HepG2 (cell line): ENCODE measurements around the gene ACYP2. TPM values are rescaled to one million over a fixed set of nuclear protein-coding genes. Genes with fewer than 3 reads are reported as not detected.

Experiments used
- ATAC-seq: fragments of 200-7000 bp; cut with Tn5 transposase; 3 replicates; pipeline ENCODE4 v1.9.1; 2020; ENCODE audit warnings: mild to moderate bottlenecking, moderate library complexity
- BruUV-seq: library from RNA; stranded (reverse); fragments of 400-500 nt; replicated peaks from 2 replicates; lab custom pipeline; 2021; lab: Mats Ljungman, UMichigan
- CTCF ChIA-PET: fragments of 300-600 bp; formaldehyde crosslinking; extraction: SDS; loops from one replicate; lab custom pipeline; 2021; ENCODE audit warnings: low total read pairs, inconsistent platforms, low intra/inter-chr PET ratio; lab: Yijun Ruan, JAX
- POLR2A ChIA-PET: fragments of 350-600 bp; sonication (Branson Sonifier 250); formaldehyde crosslinking; loops from one replicate; lab custom pipeline; 2020; ENCODE audit warnings: antibody characterized with exemption, inconsistent platforms; lab: Yijun Ruan, JAX
- DNase-seq: peaks from one replicate; pipeline ENCODE4 v3.0.0-alpha.2; 2015; ENCODE audit warnings: low spot score
- FAIRE-seq: peaks from 3 replicates; lab custom pipeline; 2011; peaks lifted over from hg19 to GRCh38; lab: Jason Lieb, UNC
- H2AFZ ChIP-seq: one replicate; pipeline ENCODE4 v1.6.1; 2011; ENCODE audit warnings: low read length, inconsistent platforms
- H3K27ac ChIP-seq: fragments of 300-600 bp; 3 replicates; pipeline ENCODE4 v1.8.0; 2011; ENCODE audit warnings: mixed run types, mild to moderate bottlenecking, mixed read lengths, low read length, inconsistent platforms; ENCODE audit not compliant: insufficient read depth; ENCODE audit errors: extremely low read length
- H3K27me3 ChIP-seq, 2 experiments: fragments of 200-600 bp in 1 of 2; 2 replicates in 1 of 2; 3 replicates in 1 of 2; pipeline versions ENCODE4 v1.6.0 to v1.8.0; 2011; ENCODE audit warnings: low read length in 2 of 2, mild to moderate bottlenecking in 2 of 2, moderate library complexity in 2 of 2, inconsistent platforms in 1 of 2; ENCODE audit not compliant: insufficient read depth in 2 of 2, control insufficient read depth in 1 of 2
- H3K36me3 ChIP-seq, 2 experiments: fragments of 200-600 bp in 1 of 2; replicated peaks in 1 of 2; 2 replicates in 1 of 2; 3 replicates in 1 of 2; pipeline versions ENCODE4 v1.5.1 to v1.8.0; 2011; ENCODE audit warnings: low read length in 2 of 2, inconsistent platforms in 1 of 2; ENCODE audit not compliant: insufficient read depth in 2 of 2, control insufficient read depth in 1 of 2
- H3K4me1 ChIP-seq: 2 replicates; pipeline ENCODE4 v1.5.1; 2012; ENCODE audit warnings: low read length, inconsistent platforms; ENCODE audit not compliant: insufficient read depth
- H3K4me2 ChIP-seq: 2 replicates; pipeline ENCODE4 v1.6.0; 2011; ENCODE audit warnings: low read depth, low read length, inconsistent platforms
- H3K4me3 ChIP-seq, 3 experiments: fragments of 200-600 bp in 1 of 3; sonication (generic), shearing (Covaris generic) in 1 of 3; replicated peaks in 1 of 3; 2 replicates each; pipeline ENCODE4 v1.5.1; 2011 to 2016; ENCODE audit warnings: low read length in 3 of 3, inconsistent platforms in 2 of 3, low read depth in 2 of 3, mild to moderate bottlenecking in 2 of 3, control low read depth in 1 of 3, mixed read lengths in 1 of 3; ENCODE audit not compliant: insufficient read depth in 1 of 3
- H3K79me2 ChIP-seq: one replicate; pipeline ENCODE4 v1.6.1; 2011; ENCODE audit warnings: low read length, inconsistent platforms; ENCODE audit not compliant: insufficient read depth
- H3K9ac ChIP-seq: 2 replicates; pipeline ENCODE4 v1.6.0; 2011; ENCODE audit warnings: mild to moderate bottlenecking, low read depth, low read length, inconsistent platforms; ENCODE audit not compliant: insufficient read depth
- H3K9me3 ChIP-seq: 2 replicates; pipeline ENCODE4 v1.5.1; 2012; ENCODE audit warnings: mild to moderate bottlenecking, low read length
- H4K20me1 ChIP-seq: 2 replicates; pipeline ENCODE4 v1.6.0; 2011; ENCODE audit warnings: inconsistent platforms, mild to moderate bottlenecking, low read length, moderate library complexity; ENCODE audit not compliant: insufficient read depth
- ARID5B ChIP-seq: IDR thresholded peaks from 2 replicates; pipeline ENCODE4 v1.4.0; 2020; ENCODE audit warnings: mild to moderate bottlenecking, missing genetic modification reagents
- FOSL1 ChIP-seq: sonication (generic); formaldehyde crosslinking; IDR thresholded peaks from 2 replicates; pipeline ENCODE4 v1.9.0; 2021; ENCODE audit warnings: missing genetic modification reagents, borderline replicate concordance
- FOSL2 ChIP-seq: sonication (generic); formaldehyde crosslinking; IDR thresholded peaks from 2 replicates; pipeline ENCODE4 v1.4.0; 2020; ENCODE audit warnings: missing genetic modification reagents
- FOXA3 ChIP-seq: IDR thresholded peaks from 2 replicates; pipeline ENCODE4 v1.6.1; 2016; ENCODE audit warnings: missing genetic modification reagents, missing compliant biosample characterization
- GATAD2A ChIP-seq: IDR thresholded peaks from 2 replicates; pipeline ENCODE4 v1.6.1; 2016
- HMG20A ChIP-seq: IDR thresholded peaks from 2 replicates; pipeline ENCODE4 v1.6.1; 2016; ENCODE audit warnings: borderline replicate concordance
- MAZ ChIP-seq, 2 experiments: sonication (generic) in 1 of 2; formaldehyde crosslinking in 1 of 2; IDR thresholded peaks; 2 replicates each; pipeline versions ENCODE4 v1.5.0 to v1.6.1; 2012 to 2020; ENCODE audit warnings: low read depth in 2 of 2, mild to moderate bottlenecking in 2 of 2, borderline replicate concordance in 1 of 2, improper control_type of control experiment in 1 of 2, low read length in 1 of 2, missing genetic modification reagents in 1 of 2, moderate library complexity in 1 of 2
- NR2F6 ChIP-seq, 2 experiments: IDR thresholded peaks; 2 replicates each; pipeline ENCODE4 v1.6.1; 2016; ENCODE audit warnings: antibody characterized with exemption in 1 of 2, mild to moderate bottlenecking in 1 of 2
- TFE3 ChIP-seq: IDR thresholded peaks from 2 replicates; pipeline ENCODE4 v1.6.1; 2016
- ZBTB33 ChIP-seq: sonication (generic); formaldehyde crosslinking; IDR thresholded peaks from 2 replicates; pipeline ENCODE4 v1.4.0; 2020; ENCODE audit warnings: missing genetic modification reagents
- ZNF343 ChIP-seq: sonication (generic); formaldehyde crosslinking; IDR thresholded peaks from 2 replicates; pipeline ENCODE4 v1.4.0; 2020; ENCODE audit warnings: mild to moderate bottlenecking, missing genetic modification reagents
- ZXDC ChIP-seq: sonication (generic); formaldehyde crosslinking; IDR thresholded peaks from 2 replicates; pipeline ENCODE4 v1.5.0; 2020; ENCODE audit warnings: mild to moderate bottlenecking, missing genetic modification reagents
- WGBS: methylation state at CpG from one replicate; pipeline ENCODE4 v1.1.6; 2017; ENCODE audit warnings: low lambda C conversion rate; 5-methylcytosine and 5-hydroxymethylcytosine counted together
- in situ Hi-C: cut with HindIII; loops from 2 replicates; pipeline ENCODE4 v1.10.0; 2017; ENCODE audit warnings: low pct_unique_long_range_greater_than_20kb; ENCODE audit not compliant: extremely low pct_ligation_motif_present
- intact Hi-C: fragments of 100-400 bp; cut with micrococcal nuclease; formaldehyde crosslinking; loops from one replicate; pipeline ENCODE4 v1.10.0; 2022; ENCODE audit not compliant: unreplicated experiment
- polyA plus RNA-seq, 8 experiments: library from polyadenylated mRNA; depleted of rRNA in 3 of 8; stranded (reverse) in 7 of 8; unstranded in 1 of 8; fragments of >200 nt; fragmentation: Illumina TruSeq in 4 of 8; extraction: Trizol in 4 of 8; gene quantifications; 2 replicates each; pipeline versions ENCODE4 v1.2.1 to v1.2.3, GENCODE V29; 2011 to 2016; ENCODE audit warnings: low read depth in 4 of 8, missing spikeins in 1 of 8, mixed read lengths in 1 of 8; ENCODE audit not compliant: insufficient read depth in 1 of 8
- total RNA-seq, 5 experiments: library from RNA; depleted of rRNA; stranded (reverse); fragments of >200 nt; fragmentation: Illumina TruSeq; extraction: Trizol; gene quantifications; 2 replicates each; pipeline ENCODE4 v1.2.3, GENCODE V29; 2016; ENCODE audit warnings: low read depth in 1 of 5

Gene ACYP2
- total and polyA plus RNA-seq, 2 of the 13 experiments (the other 11 are each of a cell fraction or from before 2014, with no cell fraction given) = 12.3 to 12.7 TPM

- peak; percentile 44; the same call in 1 of the 2 replicates for TF ChIP-seq ARID5B
- 0 out of 2 replicates have a peak, but pooled peaks have one; percentile 40 for TF ChIP-seq HMG20A (CRISPR knock-in tag)
- TF ChIP-seq NR2F6 (IDR thresholded peaks at IDR 0.05) = peak; percentile 52; the same call in 1 of the 2 replicates
- peak; percentile 57 for TF ChIP-seq NR2F6 (CRISPR knock-in tag; IDR thresholded peaks at IDR 0.05)
- no peak for TF ChIP-seq ZNF343 (CRISPR knock-in tag)
- TF ChIP-seq, all 625 proteins: peak for 10
Measured at GRCh38 chr2:54308782-54309181, 193.4 kb downstream of the ACYP2 start (continued).

- no TSS peak for BruUV-seq
- in situ Hi-C loops = no loop called here
- H3K27me3 ChIP-seq = no peaks in the 10 kb centered on the region
- TF ChIP-seq FOSL1 (CRISPR knock-in tag) (peak; percentile 34; the same call in 1 of the 2 replicates), FOXA3 (peak; percentile 10; the same call in 1 of the 2 replicates), ZXDC (CRISPR knock-in tag) (no peak), MAZ (IDR thresholded peaks at IDR 0.05; ENCODE audit: borderline replicate concordance, low read depth, low read length) (no peak), MAZ (CRISPR knock-in tag; IDR thresholded peaks at IDR 0.05; ENCODE audit: low read depth) (no peak), GATAD2A (CRISPR knock-in tag) (peak; percentile 53), FOSL2 (CRISPR knock-in tag) (peak; percentile 94), ZBTB33 (peak; percentile 89), TFE3 (CRISPR knock-in tag) (0 out of 2 replicates have a peak, but pooled peaks have one; percentile 18), HMG20A (CRISPR knock-in tag) (peak; percentile 33; the same call in 1 of the 2 replicates)
Measured at GRCh38 chr2:54310311-54310710, 194.9 kb downstream of the ACYP2 start.

More at GRCh38 chr2:54310311-54310710, 194.9 kb downstream of the ACYP2 start:
- ChIA-PET POLR2A (no interaction called here), CTCF (no interaction called here)
- H3K36me3 ChIP-seq = no peaks in the 10 kb centered on the region
- DNase-seq = peak; percentile 87
- H3K9ac ChIP-seq = no peak overlapping the region
- no peak overlapping the region for H3K4me2 ChIP-seq
- H3K9me3 ChIP-seq = no peaks in the 10 kb centered on the region
- H3K4me3 ChIP-seq = no peak overlapping the region
- H2AFZ ChIP-seq = no peak overlapping the region
- FAIRE-seq = peak; percentile 30
- no peaks in the 10 kb centered on the region for H4K20me1 ChIP-seq
- 67% methylated on average over 3 of the region's 3 CpGs for WGBS
- intact Hi-C loops = no loop called here
- ATAC-seq = peak; percentile 88
- H3K27ac ChIP-seq = no peak overlapping the region
- H3K4me1 ChIP-seq = peaks cover 27% of the 10 kb centered on the region
- H3K79me2 ChIP-seq = no peaks in the 10 kb centered on the region
